AG04450 (cell line): ENCODE data around the gene HEY2. TPM values are rescaled to one million over a fixed set of nuclear protein-coding genes. Genes with fewer than 3 reads are reported as not detected.
"Not testable (repeated sequence)": the region's sequence is repeated elsewhere in the genome, so short reads cannot be mapped to it uniquely, and the experiment has no call there.

ENCODE experiments used
- CTCF ChIA-PET: fragments of 300-600, 350-600 bp; formaldehyde crosslinking; extraction: SDS; loops from one replicate; lab custom pipeline; 2022; ENCODE audit warnings: antibody characterized with exemption, inconsistent platforms; lab: Charles Lee
- POLR2A ChIA-PET: fragments of 350-600 bp; formaldehyde crosslinking; extraction: SDS; loops from one replicate; lab custom pipeline; 2021; ENCODE audit warnings: antibody characterized with exemption, inconsistent platforms; lab: Yijun Ruan, JAX
- DNase-seq: peaks from one replicate; pipeline ENCODE4 v3.0.0-alpha.2; 2011; ENCODE audit warnings: low read depth, low spot score
- H3K27ac ChIP-seq: one replicate; pipeline ENCODE4 v1.5.1; 2012; ENCODE audit warnings: low read depth, low read length, control low read depth
- H3K27me3 ChIP-seq: one replicate; pipeline ENCODE4 v1.6.0; 2012; ENCODE audit warnings: low read length; ENCODE audit not compliant: control insufficient read depth, insufficient read depth
- H3K4me3 ChIP-seq: 2 replicates; pipeline ENCODE4 v1.5.1; 2011; ENCODE audit warnings: mild to moderate bottlenecking, low read depth, low read length, control low read depth
- H3K9me3 ChIP-seq: 2 replicates; pipeline ENCODE4 v1.5.1; 2012; ENCODE audit warnings: low read length; ENCODE audit not compliant: control insufficient read depth, insufficient read depth
- polyA plus RNA-seq: library from polyadenylated mRNA; depleted of rRNA; stranded (reverse); fragments of >200 nt; gene quantifications from 2 replicates; pipeline ENCODE4 v1.2.3, GENCODE V29; 2011
- TF ChIP-seq, protein P1 (sequence below): IDR thresholded peaks from 2 replicates; pipeline ENCODE4 v1.5.1; 2011; ENCODE audit warnings: low read depth, low read length, control low read depth, inconsistent platforms

HEY2 gene
- polyA plus RNA-seq, 1 experiment = not detected

- Histone ChIP-seq H3K27ac (no peak overlapping the region), H3K4me3 (no peak overlapping the region), H3K9me3 (no peaks in the 10 kb centered on the region), H3K27me3 (no peaks in the 10 kb centered on the region)
- ChIA-PET CTCF (no interaction called here), POLR2A (no interaction called here)
- TF ChIP-seq, protein P1, sequence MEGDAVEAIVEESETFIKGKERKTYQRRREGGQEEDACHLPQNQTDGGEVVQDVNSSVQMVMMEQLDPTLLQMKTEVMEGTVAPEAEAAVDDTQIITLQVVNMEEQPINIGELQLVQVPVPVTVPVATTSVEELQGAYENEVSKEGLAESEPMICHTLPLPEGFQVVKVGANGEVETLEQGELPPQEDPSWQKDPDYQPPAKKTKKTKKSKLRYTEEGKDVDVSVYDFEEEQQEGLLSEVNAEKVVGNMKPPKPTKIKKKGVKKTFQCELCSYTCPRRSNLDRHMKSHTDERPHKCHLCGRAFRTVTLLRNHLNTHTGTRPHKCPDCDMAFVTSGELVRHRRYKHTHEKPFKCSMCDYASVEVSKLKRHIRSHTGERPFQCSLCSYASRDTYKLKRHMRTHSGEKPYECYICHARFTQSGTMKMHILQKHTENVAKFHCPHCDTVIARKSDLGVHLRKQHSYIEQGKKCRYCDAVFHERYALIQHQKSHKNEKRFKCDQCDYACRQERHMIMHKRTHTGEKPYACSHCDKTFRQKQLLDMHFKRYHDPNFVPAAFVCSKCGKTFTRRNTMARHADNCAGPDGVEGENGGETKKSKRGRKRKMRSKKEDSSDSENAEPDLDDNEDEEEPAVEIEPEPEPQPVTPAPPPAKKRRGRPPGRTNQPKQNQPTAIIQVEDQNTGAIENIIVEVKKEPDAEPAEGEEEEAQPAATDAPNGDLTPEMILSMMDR = no peak
- DNase-seq = no peak
These were observed 48.5 kb downstream of the HEY2 start for GRCh38 chr6:125797886-125798444.

DNA sequence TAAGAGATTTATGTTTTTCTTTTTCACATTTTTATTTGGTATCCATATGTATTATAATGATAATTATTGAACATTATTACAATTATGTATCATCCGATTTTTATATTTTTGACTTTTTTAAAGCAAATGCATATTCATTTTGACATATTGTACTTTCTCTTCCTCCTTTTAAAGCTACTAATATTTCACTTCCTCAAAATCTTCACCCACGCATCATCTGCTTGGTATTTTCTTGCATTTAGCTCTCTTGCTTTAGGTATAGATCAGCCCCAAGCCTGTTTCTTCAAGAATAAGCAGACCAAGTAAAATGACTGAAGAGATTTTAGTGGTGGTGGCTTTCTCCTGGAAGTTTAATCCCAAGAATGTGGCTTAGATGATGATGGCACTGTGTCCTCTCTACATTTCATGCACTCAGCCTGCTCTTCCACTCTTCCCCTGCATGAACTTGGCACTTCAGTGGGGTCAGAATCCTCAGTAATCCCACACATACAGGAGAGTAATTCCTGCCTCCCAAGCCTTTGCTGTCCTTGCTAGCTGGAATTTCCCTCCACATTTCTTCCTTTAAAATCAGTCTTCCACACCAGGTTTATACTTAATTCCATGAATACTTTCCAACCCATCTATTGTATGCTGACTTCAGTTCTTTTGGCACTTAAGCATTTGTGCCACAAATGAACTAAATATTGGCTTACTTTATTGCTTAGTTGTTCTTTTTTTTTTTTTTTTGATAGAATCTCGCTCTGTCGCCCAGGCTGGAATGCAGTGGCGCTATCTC, 49.5 kb downstream of the HEY2 start:
- no peak overlapping the region for H3K27ac ChIP-seq
- no peaks in the 10 kb centered on the region for H3K9me3 ChIP-seq
- ChIA-PET POLR2A (no interaction called here), CTCF (interaction anchor here (1.0 kb wide), 1 partner anchor 177 kb away, joined by 5 read pairs; no protein-coding TSS in a partner anchor)
- H3K4me3 ChIP-seq = no peak overlapping the region
- no peaks in the 10 kb centered on the region for H3K27me3 ChIP-seq
- no peak for DNase-seq
- TF ChIP-seq, protein P1 = no peak

DNA sequence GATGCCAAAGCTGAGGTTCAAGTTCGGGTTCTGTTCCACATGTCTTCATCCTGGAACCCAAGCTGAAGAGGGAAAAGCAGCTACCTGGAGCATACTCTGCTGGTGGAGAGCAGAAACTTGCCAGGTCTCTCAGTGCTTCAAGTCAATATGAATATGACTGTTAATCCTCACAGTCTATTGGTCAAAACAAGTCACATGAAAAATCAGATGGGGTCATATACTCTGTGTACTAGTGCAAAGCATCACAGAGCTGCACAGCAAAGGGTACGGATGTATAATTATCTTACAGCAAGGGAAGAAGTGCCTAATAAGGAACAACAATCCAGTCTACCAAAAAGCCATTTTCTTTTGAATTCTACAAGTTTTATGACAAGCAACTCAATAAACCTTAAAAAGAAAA, 53.0 kb downstream of the HEY2 start:
- Histone ChIP-seq H3K27ac (no peak overlapping the region), H3K9me3 (no peaks in the 10 kb centered on the region), H3K27me3 (no peaks in the 10 kb centered on the region), H3K4me3 (no peak overlapping the region)
- CTCF ChIA-PET = no interaction called here
- TF ChIP-seq, protein P1 = no peak
- POLR2A ChIA-PET = no interaction called here
- no peak for DNase-seq

- Histone ChIP-seq H3K27me3 (no peaks in the 10 kb centered on the region), H3K27ac (no peak overlapping the region), H3K9me3 (no peaks in the 10 kb centered on the region), H3K4me3 (no peak overlapping the region)
- CTCF ChIA-PET = no interaction called here
- POLR2A ChIA-PET = no interaction called here
- DNase-seq = no peak
- TF ChIP-seq, protein P1 = no peak
These were observed 53.5 kb downstream of the HEY2 start for GRCh38 chr6:125802943-125803377.

DNA sequence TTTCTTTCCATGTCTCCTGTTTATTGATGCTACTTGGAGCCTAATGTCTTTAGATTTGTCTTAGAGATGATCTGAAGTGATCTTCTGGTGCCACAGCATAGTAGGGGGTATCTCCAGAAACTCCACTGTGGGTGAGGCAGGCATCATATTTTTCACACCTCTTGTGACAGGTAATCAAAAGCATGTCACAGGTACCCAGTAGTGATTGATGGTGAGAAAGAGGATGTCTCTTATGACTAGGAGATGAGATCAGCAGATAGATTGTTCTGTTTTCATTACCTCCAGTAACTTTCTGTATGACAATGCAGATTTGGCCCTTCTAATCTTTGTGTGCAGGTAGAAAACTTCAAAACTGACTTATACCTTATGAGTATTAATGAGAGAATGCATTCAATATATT, 54.8 kb downstream of the HEY2 start:
- Histone ChIP-seq H3K9me3 (no peaks in the 10 kb centered on the region), H3K27ac (no peak overlapping the region), H3K4me3 (no peak overlapping the region), H3K27me3 (no peaks in the 10 kb centered on the region)
- POLR2A ChIA-PET = interaction anchor here (0.6 kb wide), 1 partner anchor 17 kb away, joined by 3 read pairs; no protein-coding TSS in a partner anchor
- CTCF ChIA-PET = interaction anchor here (0.7 to 1.4 kb wide), 4 partner anchors 12 to 551 kb away, joined by 3 to 6 read pairs (median 3); partner anchors contain the start of gene HINT3
- no peak for DNase-seq
- TF ChIP-seq, protein P1 = no peak

DNA sequence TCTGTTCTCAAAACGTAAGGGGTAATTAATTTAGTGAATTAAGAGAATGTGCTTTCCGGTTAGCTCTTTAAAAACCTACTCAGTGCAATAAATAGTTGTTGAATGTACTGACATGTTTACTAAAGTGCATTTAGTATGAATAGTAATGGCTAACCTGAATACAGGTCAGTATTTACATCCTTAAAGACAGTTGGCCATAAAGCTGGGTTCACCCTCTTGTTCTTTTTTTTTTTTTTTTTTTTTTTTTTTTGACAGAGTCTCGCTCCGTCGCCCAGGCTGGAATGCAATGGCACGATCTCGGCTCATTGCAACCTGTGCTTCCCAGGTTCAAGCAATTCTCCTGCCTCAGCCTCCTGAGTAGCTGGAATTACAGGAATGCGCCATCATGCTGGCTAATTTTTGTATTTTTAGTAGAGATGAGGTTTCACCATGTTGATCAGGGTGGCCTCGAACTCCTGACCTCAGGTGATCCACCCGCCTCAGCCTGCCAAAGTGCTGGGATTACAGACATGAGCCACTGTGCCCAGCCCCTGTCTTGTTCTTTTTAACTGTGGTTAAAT, 55.5 kb downstream of the HEY2 start:
- H3K27me3 ChIP-seq, DNase-seq, H3K4me3 ChIP-seq, H3K9me3 ChIP-seq, H3K27ac ChIP-seq: not testable (repeated sequence)
- ChIA-PET CTCF (interaction anchor here (0.7 to 1.4 kb wide), 4 partner anchors 13 to 552 kb away, joined by 3 to 6 read pairs (median 3); partner anchors contain the start of gene HINT3), POLR2A (interaction anchor here (0.6 kb wide), 1 partner anchor 18 kb away, joined by 3 read pairs; no protein-coding TSS in a partner anchor)
